GM21447 (cell line): ENCODE results near the gene GPC5.

Source experiments
- ATAC-seq: cut with Tn5 transposase; IDR thresholded peaks from one replicate; pipeline ENCODE4 v1.9.1; 2021; ENCODE audit not compliant: unreplicated experiment

The GPC5 gene

GRCh38 chr13:92312823-92313222 lies 914.4 kb downstream of the GPC5 start:
- ATAC-seq, result no peak

- no peak for ATAC-seq
Measured at GRCh38 chr13:92313382-92313781, 915.0 kb downstream of the GPC5 start.

GRCh38 chr13:92315265-92315664 lies 916.8 kb downstream of the GPC5 start:
- no peak for ATAC-seq

- ATAC-seq, result no peak
Measured at GRCh38 chr13:92316030-92316429, 917.6 kb downstream of the GPC5 start.

- ATAC-seq, result no peak
Measured at GRCh38 chr13:92317066-92317465, 918.6 kb downstream of the GPC5 start.

GRCh38 chr13:92320323-92320722 lies 921.9 kb downstream of the GPC5 start:
- ATAC-seq, result no peak

GRCh38 chr13:92321174-92321573 lies 922.8 kb downstream of the GPC5 start:
- no peak for ATAC-seq

GRCh38 chr13:92345627-92346026 lies 947.2 kb downstream of the GPC5 start:
- no peak for ATAC-seq

- no peak for ATAC-seq
Measured at GRCh38 chr13:92346046-92346445, 947.6 kb downstream of the GPC5 start.

GRCh38 chr13:92354583-92354982 lies 956.2 kb downstream of the GPC5 start:
- no peak for ATAC-seq

- no peak for ATAC-seq
Measured at GRCh38 chr13:92355213-92355612, 956.8 kb downstream of the GPC5 start.

- ATAC-seq, result no peak
Measured at GRCh38 chr13:92362717-92363116, 964.3 kb downstream of the GPC5 start.

- ATAC-seq, result no peak
Measured at GRCh38 chr13:92365904-92366303, 967.5 kb downstream of the GPC5 start.

GRCh38 chr13:92377396-92377795 lies 979.0 kb downstream of the GPC5 start:
- no peak for ATAC-seq

- ATAC-seq, result no peak
Measured at GRCh38 chr13:92379371-92379770, 981.0 kb downstream of the GPC5 start.

- no peak for ATAC-seq
Measured at GRCh38 chr13:92384410-92384809, 986.0 kb downstream of the GPC5 start.

- no peak for ATAC-seq
Measured at GRCh38 chr13:92387245-92387644, 988.8 kb downstream of the GPC5 start.

- ATAC-seq, result no peak
Measured at GRCh38 chr13:92390217-92390616, 991.8 kb downstream of the GPC5 start.

- ATAC-seq, result no peak
Measured at GRCh38 chr13:92403606-92404005, 1005.2 kb downstream of the GPC5 start.

- ATAC-seq, result no peak
Measured at GRCh38 chr13:92407858-92408257, 1009.4 kb downstream of the GPC5 start.

GRCh38 chr13:92412481-92412880 lies 1014.1 kb downstream of the GPC5 start:
- ATAC-seq, result no peak

GRCh38 chr13:92412996-92413395 lies 1014.6 kb downstream of the GPC5 start:
- no peak for ATAC-seq

- ATAC-seq, result no peak
Measured at GRCh38 chr13:92413452-92413851, 1015.0 kb downstream of the GPC5 start.

- ATAC-seq, result no peak
Measured at GRCh38 chr13:92414851-92415250, 1016.4 kb downstream of the GPC5 start.
